ENCODE measurements around the gene ATP2C1.

Gene ATP2C1

DNA sequence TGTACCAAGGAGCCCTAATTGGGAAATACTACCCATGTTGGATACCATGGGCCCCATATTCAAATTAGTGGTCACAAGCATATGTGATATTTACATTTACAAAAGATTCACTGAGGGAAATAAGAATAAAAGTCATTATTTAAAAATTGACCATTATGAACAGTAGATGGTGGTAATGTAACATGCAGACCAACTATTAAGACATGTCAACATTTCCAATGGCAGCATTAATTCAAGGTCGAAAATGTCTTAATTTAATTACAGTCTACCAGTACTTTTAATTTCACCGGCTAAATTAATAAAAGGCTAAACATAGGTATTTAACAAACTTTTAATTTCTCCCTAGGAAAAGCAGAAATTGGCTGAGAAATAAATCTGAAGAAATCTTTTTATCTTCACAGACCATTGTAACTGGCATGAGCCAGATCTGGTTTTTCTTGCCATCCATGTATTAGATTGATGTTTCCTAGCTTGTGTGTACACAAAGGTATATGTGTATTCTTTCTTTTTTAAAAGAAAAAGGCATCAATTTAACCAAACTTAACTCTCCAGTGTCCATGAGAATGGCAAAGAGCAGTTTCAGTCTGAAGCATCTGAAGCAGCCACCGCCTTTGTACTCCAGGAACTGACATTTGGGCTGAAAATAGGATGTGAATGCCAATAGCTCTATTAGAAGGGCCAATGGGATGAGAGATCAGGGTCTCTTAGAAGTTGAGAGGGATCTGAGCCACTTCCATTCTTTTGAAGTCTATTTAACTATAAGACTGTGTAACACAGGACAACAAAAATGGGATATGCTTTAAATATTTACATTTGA lies 159.4 kb downstream of the ATP2C1 start:
- no peak for DNase-seq
